Hepatocyte (in vitro differentiated cells): ENCODE measurements around the gene CLCN4.

Experiments used
- EZH2 ChIP-seq: fragments of 200-600 bp; sonication (generic); IDR thresholded peaks from 2 replicates; pipeline ENCODE4 v1.6.1; 2016; ENCODE audit warnings: antibody characterized with exemption, mild to moderate bottlenecking, borderline replicate concordance
- TF ChIP-seq, protein P1 (sequence below): fragments of 200-600 bp; sonication (generic); IDR thresholded peaks from 2 replicates; pipeline ENCODE4 v1.5.1; 2016; ENCODE audit warnings: antibody characterized with exemption, mild to moderate bottlenecking; ENCODE audit not compliant: poor library complexity

DNA sequence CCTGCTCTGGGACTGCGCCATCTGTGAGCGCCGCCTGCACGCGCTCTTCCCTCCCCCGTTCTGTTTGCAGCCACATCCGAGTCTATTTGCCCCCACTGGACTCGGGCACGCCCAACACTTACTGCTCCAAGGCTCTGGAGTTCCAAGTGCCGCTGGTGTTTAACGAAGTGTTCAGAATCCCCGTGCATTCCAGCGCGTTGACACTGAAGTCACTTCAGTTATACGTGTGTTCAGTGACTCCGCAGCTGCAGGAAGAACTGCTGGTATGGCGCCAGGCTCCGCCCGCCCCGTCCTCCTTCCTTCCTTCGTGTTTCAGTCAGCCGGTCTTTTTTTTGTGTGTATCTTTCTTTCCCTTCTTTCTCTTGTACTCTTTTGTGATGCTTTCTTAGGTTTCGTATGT lies 30.7 kb upstream of the CLCN4 start:
- TF ChIP-seq, protein P1, sequence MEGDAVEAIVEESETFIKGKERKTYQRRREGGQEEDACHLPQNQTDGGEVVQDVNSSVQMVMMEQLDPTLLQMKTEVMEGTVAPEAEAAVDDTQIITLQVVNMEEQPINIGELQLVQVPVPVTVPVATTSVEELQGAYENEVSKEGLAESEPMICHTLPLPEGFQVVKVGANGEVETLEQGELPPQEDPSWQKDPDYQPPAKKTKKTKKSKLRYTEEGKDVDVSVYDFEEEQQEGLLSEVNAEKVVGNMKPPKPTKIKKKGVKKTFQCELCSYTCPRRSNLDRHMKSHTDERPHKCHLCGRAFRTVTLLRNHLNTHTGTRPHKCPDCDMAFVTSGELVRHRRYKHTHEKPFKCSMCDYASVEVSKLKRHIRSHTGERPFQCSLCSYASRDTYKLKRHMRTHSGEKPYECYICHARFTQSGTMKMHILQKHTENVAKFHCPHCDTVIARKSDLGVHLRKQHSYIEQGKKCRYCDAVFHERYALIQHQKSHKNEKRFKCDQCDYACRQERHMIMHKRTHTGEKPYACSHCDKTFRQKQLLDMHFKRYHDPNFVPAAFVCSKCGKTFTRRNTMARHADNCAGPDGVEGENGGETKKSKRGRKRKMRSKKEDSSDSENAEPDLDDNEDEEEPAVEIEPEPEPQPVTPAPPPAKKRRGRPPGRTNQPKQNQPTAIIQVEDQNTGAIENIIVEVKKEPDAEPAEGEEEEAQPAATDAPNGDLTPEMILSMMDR = no peak
- TF ChIP-seq EZH2 = no peak
